IMR-90 (cell line): ENCODE data around the gene SOX3. TPM values are rescaled to one million over a fixed set of nuclear protein-coding genes. Genes with fewer than 3 reads are reported as not detected.

ENCODE experiments used
- ATAC-seq: fragments of 200-7000 bp; cut with Tn5 transposase; 2 replicates; pipeline ENCODE4 v1.9.1; 2020; ENCODE audit warnings: low read depth, mild to moderate bottlenecking, moderate library complexity
- BruUV-seq: library from RNA; stranded (reverse); fragments of 400-500 nt; replicated peaks from 2 replicates; lab custom pipeline; 2021; lab: Mats Ljungman, UMichigan
- CTCF ChIA-PET: fragments of 300-600 bp; formaldehyde crosslinking; extraction: SDS; loops from one replicate; lab custom pipeline; 2021; ENCODE audit warnings: antibody characterized with exemption; lab: Yijun Ruan, JAX
- POLR2A ChIA-PET: fragments of 300-600 bp; sonication (Branson Sonifier 250); formaldehyde crosslinking; loops from one replicate; lab custom pipeline; 2022; ENCODE audit warnings: antibody characterized with exemption; ENCODE audit not compliant: unreplicated experiment; lab: Charles Lee
- DNase-seq: peaks from one replicate; pipeline ENCODE4 v3.0.0; 2013
- H2AFZ ChIP-seq: replicated peaks from 2 replicates; pipeline ENCODE3; 2013; ENCODE audit warnings: low read length, mild to moderate bottlenecking; ENCODE audit not compliant: poor library complexity
- H2AK5ac ChIP-seq: 2 replicates; pipeline ENCODE4 v1.6.1; 2013; ENCODE audit warnings: low read depth, low read length, inconsistent platforms
- H2AK9ac ChIP-seq: replicated peaks from 2 replicates; pipeline ENCODE3; 2013; ENCODE audit warnings: mild to moderate bottlenecking, low read depth, low read length, moderate library complexity; ENCODE audit not compliant: poor library complexity
- H2BK120ac ChIP-seq: 2 replicates; pipeline ENCODE4 v1.6.1; 2013; ENCODE audit warnings: low read depth, low read length, inconsistent platforms
- H2BK15ac ChIP-seq: 3 replicates; pipeline ENCODE4 v1.6.1; 2013; ENCODE audit warnings: low read depth, low read length, inconsistent platforms
- H2BK20ac ChIP-seq: 2 replicates; pipeline ENCODE4 v1.6.1; 2013; ENCODE audit warnings: low read depth, mild to moderate bottlenecking, inconsistent platforms, low read length, moderate library complexity
- H2BK5ac ChIP-seq: 2 replicates; pipeline ENCODE4 v1.6.1; 2013; ENCODE audit warnings: mild to moderate bottlenecking, low read depth, low read length, inconsistent platforms; ENCODE audit not compliant: poor library complexity, severe bottlenecking
- H3K14ac ChIP-seq: replicated peaks from 2 replicates; pipeline ENCODE4 v1.6.1; 2013; ENCODE audit warnings: low read depth, low read length, inconsistent platforms
- H3K18ac ChIP-seq: 2 replicates; pipeline ENCODE4 v1.6.1; 2013; ENCODE audit warnings: low read depth, low read length, control low read depth
- H3K23ac ChIP-seq: 2 replicates; pipeline ENCODE4 v1.6.1; 2013; ENCODE audit warnings: low read depth, low read length, inconsistent platforms
- H3K27ac ChIP-seq: 2 replicates; pipeline ENCODE4 v1.5.1; 2013; ENCODE audit warnings: mild to moderate bottlenecking, control low read depth, low read length; ENCODE audit not compliant: insufficient read depth
- H3K27me3 ChIP-seq: 2 replicates; pipeline ENCODE4 v1.6.1; 2013; ENCODE audit warnings: low read length; ENCODE audit not compliant: control insufficient read depth, insufficient read depth
- H3K36me3 ChIP-seq: 2 replicates; pipeline ENCODE4 v1.6.1; 2013; ENCODE audit warnings: low read length, mixed read lengths; ENCODE audit not compliant: control insufficient read depth, insufficient read depth
- H3K4ac ChIP-seq: 2 replicates; pipeline ENCODE4 v1.6.1; 2013; ENCODE audit warnings: low read depth, low read length, inconsistent platforms
- H3K4me1 ChIP-seq: 2 replicates; pipeline ENCODE4 v1.6.1; 2013; ENCODE audit warnings: low read length, mixed read lengths; ENCODE audit not compliant: control insufficient read depth, insufficient read depth
- H3K4me2 ChIP-seq: 2 replicates; pipeline ENCODE4 v1.6.1; 2013; ENCODE audit warnings: low read depth, mild to moderate bottlenecking, control low read depth, low read length, moderate library complexity
- H3K4me3 ChIP-seq: 2 replicates; pipeline ENCODE4 v1.5.1; 2013; ENCODE audit warnings: low read depth, mild to moderate bottlenecking, control low read depth, low read length, moderate library complexity; ENCODE audit not compliant: insufficient read depth
- H3K56ac ChIP-seq: 2 replicates; pipeline ENCODE4 v1.6.1; 2013; ENCODE audit warnings: low read length, inconsistent platforms; ENCODE audit not compliant: insufficient read depth; ENCODE audit errors: extremely low read depth
- H3K79me1 ChIP-seq, 2 experiments: 2 replicates each; pipeline ENCODE4 v1.6.1; 2013; ENCODE audit warnings: low read length in 2 of 2, inconsistent platforms in 1 of 2, low read depth in 1 of 2
- H3K9ac ChIP-seq: 2 replicates; pipeline ENCODE4 v1.6.1; 2013; ENCODE audit warnings: low read depth, low read length, control low read depth
- H3K9me1 ChIP-seq: 2 replicates; pipeline ENCODE4 v1.6.1; 2013; ENCODE audit warnings: low read length, inconsistent platforms; ENCODE audit not compliant: insufficient read depth
- H3K9me3 ChIP-seq: 2 replicates; pipeline ENCODE4 v1.6.1; 2013; ENCODE audit warnings: low read length; ENCODE audit not compliant: control insufficient read depth, insufficient read depth
- H4K20me1 ChIP-seq: 2 replicates; pipeline ENCODE4 v1.6.1; 2013; ENCODE audit warnings: low read length, inconsistent platforms; ENCODE audit not compliant: insufficient read depth
- H4K5ac ChIP-seq: 2 replicates; pipeline ENCODE4 v1.6.1; 2013; ENCODE audit warnings: mild to moderate bottlenecking, low read depth, low read length, control low read depth
- H4K8ac ChIP-seq, 2 experiments: 2 replicates each; pipeline ENCODE4 v1.6.1; 2013; ENCODE audit warnings: low read depth in 2 of 2, low read length in 2 of 2, control low read depth in 1 of 2, inconsistent platforms in 1 of 2
- H4K91ac ChIP-seq: 2 replicates; pipeline ENCODE4 v1.6.1; 2013; ENCODE audit warnings: low read depth, low read length, inconsistent platforms; ENCODE audit not compliant: insufficient read depth
- BHLHE40 ChIP-seq: fragments of 150-350 bp; IDR thresholded peaks from 2 replicates; pipeline ENCODE4 v1.6.1; 2016; ENCODE audit warnings: mild to moderate bottlenecking, low read depth, low read length
- CEBPB ChIP-seq: IDR thresholded peaks from 2 replicates; pipeline ENCODE4 v1.6.1; 2012; ENCODE audit warnings: low read depth, low read length, improper control_type of control experiment
- CHD1 ChIP-seq: IDR thresholded peaks from 2 replicates; pipeline ENCODE4 v1.6.1; 2012; ENCODE audit warnings: low read depth, low read length, improper control_type of control experiment
- FOS ChIP-seq: fragments of 150-350 bp; IDR thresholded peaks from 2 replicates; pipeline ENCODE4 v1.6.1; 2016; ENCODE audit warnings: low read depth, low read length
- MAFK ChIP-seq: IDR thresholded peaks from 2 replicates; pipeline ENCODE4 v1.6.1; 2012; ENCODE audit warnings: low read depth, low read length, improper control_type of control experiment
- MAZ ChIP-seq: IDR thresholded peaks from 2 replicates; pipeline ENCODE4 v1.6.1; 2012; ENCODE audit warnings: low read depth, mild to moderate bottlenecking, low read length, improper control_type of control experiment, moderate library complexity, borderline replicate concordance
- MXI1 ChIP-seq: IDR thresholded peaks from 2 replicates; pipeline ENCODE4 v1.6.1; 2012; ENCODE audit warnings: low read depth, mild to moderate bottlenecking, low read length, moderate library complexity, borderline replicate concordance
- NFE2L2 ChIP-seq: fragments of 150-350 bp; IDR thresholded peaks from 2 replicates; pipeline ENCODE4 v1.6.1; 2016; ENCODE audit warnings: low read depth, mild to moderate bottlenecking, low read length
- POLR2A ChIP-seq: IDR thresholded peaks from 2 replicates; pipeline ENCODE4 v1.6.1; 2012; ENCODE audit warnings: mild to moderate bottlenecking, low read depth, low read length
- RAD21 ChIP-seq: IDR thresholded peaks from 2 replicates; pipeline ENCODE4 v1.6.1; 2012; ENCODE audit warnings: low read length, improper control_type of control experiment
- RCOR1 ChIP-seq: IDR thresholded peaks from 2 replicates; pipeline ENCODE4 v1.6.1; 2012; ENCODE audit warnings: mild to moderate bottlenecking, low read length, improper control_type of control experiment; ENCODE audit not compliant: insufficient replicate concordance
- RFX5 ChIP-seq: IDR thresholded peaks from 2 replicates; pipeline ENCODE4 v1.8.0; 2012; ENCODE audit warnings: low read depth, mild to moderate bottlenecking, low read length, moderate library complexity
- SMC3 ChIP-seq: fragments of 150-350 bp; IDR thresholded peaks from 2 replicates; pipeline ENCODE4 v1.6.1; 2016; ENCODE audit warnings: low read depth, mild to moderate bottlenecking, antibody characterized with exemption, low read length, moderate library complexity
- WGBS, 2 experiments: methylation state at CpG; one replicate each; pipeline versions ENCODE4 v1.1.5 to v1.1.7; 2013; ENCODE audit warnings: missing lambda C conversion rate in 2 of 2; ENCODE audit not compliant: insufficient read length in 1 of 2; ENCODE audit errors: extremely low coverage in 2 of 2; 5-methylcytosine and 5-hydroxymethylcytosine counted together
- dilution Hi-C: fragments of 300-500 bp; cut with HindIII; formaldehyde crosslinking; loops from one replicate; pipeline ENCODE4 v1.14.3; 2018; ENCODE audit warnings: low sequenced_read_pairs; ENCODE audit not compliant: unreplicated experiment
- in situ Hi-C: fragments of 300-500 bp; cut with MboI; formaldehyde crosslinking; loops from 3 replicates; pipeline ENCODE4 v1.14.3; 2019; ENCODE audit warnings: low sequenced_read_pairs, inconsistent platforms, mixed read lengths
- intact Hi-C: fragments of 100-400 bp; cut with micrococcal nuclease; formaldehyde crosslinking; loops from 2 replicates; pipeline ENCODE4 v1.10.0; 2022
- polyA plus RNA-seq, 3 experiments: library from polyadenylated mRNA; depleted of rRNA; stranded (reverse); fragments of >200 nt; gene quantifications; 2 replicates each; pipeline ENCODE4 v1.2.3, GENCODE V29; 2012; ENCODE audit warnings: low replicate concordance in 1 of 3
- total RNA-seq: library from RNA; depleted of rRNA; stranded (reverse); fragments of >200 nt; gene quantifications from 2 replicates; pipeline ENCODE4 v1.2.3, GENCODE V29; 2012
- TF ChIP-seq, protein P1 (sequence below): fragments of 150-350 bp; IDR thresholded peaks from 2 replicates; pipeline ENCODE4 v1.6.1; 2016; ENCODE audit warnings: low read depth, mild to moderate bottlenecking, low read length, moderate library complexity, borderline replicate concordance
- TF ChIP-seq, protein P2 (sequence below): conservative IDR thresholded peaks from 2 replicates; pipeline ENCODE4 v1.5.1; 2012; ENCODE audit warnings: mild to moderate bottlenecking, low read depth, low read length, improper control_type of control experiment
- TF ChIP-seq, protein P3 (sequence below): fragments of 150-350 bp; IDR thresholded peaks from 2 replicates; pipeline ENCODE4 v1.6.1; 2017; ENCODE audit warnings: mild to moderate bottlenecking, antibody characterized with exemption, low read length, low read depth

The SOX3 gene
- total and polyA plus RNA-seq, 2 of the 4 experiments (the other 2 are of a cell fraction): 0.03 TPM; not detected in 1

DNA sequence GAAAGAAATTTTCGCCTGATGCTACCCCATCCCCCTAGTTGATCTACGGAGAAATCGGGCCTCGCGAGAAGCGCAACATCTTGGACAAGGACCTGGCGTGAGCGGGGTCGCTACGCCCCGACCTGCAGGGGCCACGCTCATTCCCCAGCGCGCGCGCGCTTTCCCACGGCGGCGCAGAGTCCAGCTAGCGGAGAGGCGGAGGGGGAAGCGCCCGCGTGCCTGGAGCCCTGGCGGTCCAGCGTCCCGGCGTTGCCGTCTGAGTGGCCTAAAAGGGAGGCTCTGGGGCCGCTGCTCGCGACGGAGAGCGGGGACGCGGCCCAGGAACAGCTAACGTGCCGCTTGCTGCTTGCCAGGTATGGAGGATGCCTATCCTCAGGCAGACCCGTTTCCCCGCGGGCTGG is 6.0 kb upstream of the SOX3 start:
- Histone ChIP-seq H4K20me1 (no peaks in the 10 kb centered on the region), H2BK15ac (no peak overlapping the region), H2BK5ac (no peak overlapping the region), H3K36me3 (no peaks in the 10 kb centered on the region), H3K14ac (no peak overlapping the region), H3K9me1 (no peaks in the 10 kb centered on the region), H3K4me3 (no peak overlapping the region), H3K27me3 (peaks cover 45% of the 10 kb centered on the region), H2BK20ac (no peak overlapping the region), H3K56ac (no peak overlapping the region), H4K8ac (no peak overlapping the region), H3K23ac (no peak overlapping the region), H3K4me1 (no peaks in the 10 kb centered on the region), H2BK120ac (no peak overlapping the region), H3K4me2 (no peak overlapping the region), H3K4ac (no peak overlapping the region), H3K27ac (no peak overlapping the region), H4K5ac (no peak overlapping the region), H3K79me1 (no peaks in the 10 kb centered on the region), H4K91ac (no peak overlapping the region), H3K18ac (no peak overlapping the region), H3K9ac (no peak overlapping the region), H2AFZ (no peak overlapping the region), H2AK9ac (no peak overlapping the region), H3K9me3 (peaks cover 10% of the 10 kb centered on the region; the same call in 1 of the 2 replicates), H2AK5ac (no peak overlapping the region)
- CTCF ChIA-PET: no interaction called here
- no peak for DNase-seq
- POLR2A ChIA-PET: no interaction called here
- TF ChIP-seq CEBPB (no peak), MXI1 (no peak), POLR2A (no peak), FOS (no peak), RCOR1 (no peak), MAZ (no peak), SMC3 (no peak), RFX5 (no peak), BHLHE40 (no peak), RAD21 (no peak), NFE2L2 (no peak), CHD1 (no peak), MAFK (no peak)
- TF ChIP-seq, protein P1, sequence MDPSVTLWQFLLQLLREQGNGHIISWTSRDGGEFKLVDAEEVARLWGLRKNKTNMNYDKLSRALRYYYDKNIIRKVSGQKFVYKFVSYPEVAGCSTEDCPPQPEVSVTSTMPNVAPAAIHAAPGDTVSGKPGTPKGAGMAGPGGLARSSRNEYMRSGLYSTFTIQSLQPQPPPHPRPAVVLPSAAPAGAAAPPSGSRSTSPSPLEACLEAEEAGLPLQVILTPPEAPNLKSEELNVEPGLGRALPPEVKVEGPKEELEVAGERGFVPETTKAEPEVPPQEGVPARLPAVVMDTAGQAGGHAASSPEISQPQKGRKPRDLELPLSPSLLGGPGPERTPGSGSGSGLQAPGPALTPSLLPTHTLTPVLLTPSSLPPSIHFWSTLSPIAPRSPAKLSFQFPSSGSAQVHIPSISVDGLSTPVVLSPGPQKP: no peak
- TF ChIP-seq, protein P2, sequence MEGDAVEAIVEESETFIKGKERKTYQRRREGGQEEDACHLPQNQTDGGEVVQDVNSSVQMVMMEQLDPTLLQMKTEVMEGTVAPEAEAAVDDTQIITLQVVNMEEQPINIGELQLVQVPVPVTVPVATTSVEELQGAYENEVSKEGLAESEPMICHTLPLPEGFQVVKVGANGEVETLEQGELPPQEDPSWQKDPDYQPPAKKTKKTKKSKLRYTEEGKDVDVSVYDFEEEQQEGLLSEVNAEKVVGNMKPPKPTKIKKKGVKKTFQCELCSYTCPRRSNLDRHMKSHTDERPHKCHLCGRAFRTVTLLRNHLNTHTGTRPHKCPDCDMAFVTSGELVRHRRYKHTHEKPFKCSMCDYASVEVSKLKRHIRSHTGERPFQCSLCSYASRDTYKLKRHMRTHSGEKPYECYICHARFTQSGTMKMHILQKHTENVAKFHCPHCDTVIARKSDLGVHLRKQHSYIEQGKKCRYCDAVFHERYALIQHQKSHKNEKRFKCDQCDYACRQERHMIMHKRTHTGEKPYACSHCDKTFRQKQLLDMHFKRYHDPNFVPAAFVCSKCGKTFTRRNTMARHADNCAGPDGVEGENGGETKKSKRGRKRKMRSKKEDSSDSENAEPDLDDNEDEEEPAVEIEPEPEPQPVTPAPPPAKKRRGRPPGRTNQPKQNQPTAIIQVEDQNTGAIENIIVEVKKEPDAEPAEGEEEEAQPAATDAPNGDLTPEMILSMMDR: no peak
- TF ChIP-seq, protein P3, sequence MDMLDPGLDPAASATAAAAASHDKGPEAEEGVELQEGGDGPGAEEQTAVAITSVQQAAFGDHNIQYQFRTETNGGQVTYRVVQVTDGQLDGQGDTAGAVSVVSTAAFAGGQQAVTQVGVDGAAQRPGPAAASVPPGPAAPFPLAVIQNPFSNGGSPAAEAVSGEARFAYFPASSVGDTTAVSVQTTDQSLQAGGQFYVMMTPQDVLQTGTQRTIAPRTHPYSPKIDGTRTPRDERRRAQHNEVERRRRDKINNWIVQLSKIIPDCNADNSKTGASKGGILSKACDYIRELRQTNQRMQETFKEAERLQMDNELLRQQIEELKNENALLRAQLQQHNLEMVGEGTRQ: no peak
- in situ Hi-C loops (no loop called here), dilution Hi-C loops (no loop called here), intact Hi-C loops (no loop called here)
- no TSS peak for BruUV-seq
- no peak for ATAC-seq
- 25% methylated on average over 6 of the region's 42 CpGs; no CpG with 5 or more reads in 1 of the 2 experiments for WGBS, 2 experiments
